NCI-H2107 treated with DMSO at 0.1 percent for 48 hours (cell line): ENCODE measurements around the gene ACAD8.
"Not testable (repeated sequence)": the region's sequence is repeated elsewhere in the genome, so short reads cannot be mapped to it uniquely, and the experiment has no call there.

Experiments
- DNase-seq: peaks from one replicate; lab custom pipeline; 2025; ENCODE audit not compliant: unreplicated experiment; lab: John Stamatoyannopoulos, UW

ACAD8 gene

GRCh38 chr11:134238956-134239355 is 14.4 kb upstream of the ACAD8 start:
- no peak for DNase-seq

GRCh38 chr11:134240592-134240991 is 12.8 kb upstream of the ACAD8 start:
- no peak for DNase-seq

- DNase-seq: no peak
Measured at GRCh38 chr11:134242376-134242775, 11.0 kb upstream of the ACAD8 start.

DNA sequence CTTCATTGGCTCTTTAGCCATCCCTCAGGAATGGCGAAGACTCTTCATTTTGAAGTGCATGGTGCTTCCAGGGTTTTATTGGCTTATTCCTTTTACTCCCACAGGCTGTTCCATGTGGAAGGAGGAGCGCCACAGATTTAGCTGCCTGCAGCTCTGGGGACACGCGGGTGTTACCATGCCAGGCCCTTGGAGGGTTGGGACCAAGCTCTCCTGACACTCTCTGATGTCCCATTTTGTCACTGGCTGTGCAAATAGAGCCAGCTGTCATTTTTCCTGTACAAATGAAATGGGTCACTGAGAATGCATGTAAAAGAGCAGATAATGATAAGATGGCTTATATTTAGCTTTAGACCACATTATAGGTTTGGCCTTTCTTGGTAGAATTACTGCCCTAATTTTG is 9.5 kb upstream of the ACAD8 start:
- DNase-seq: no peak

DNA sequence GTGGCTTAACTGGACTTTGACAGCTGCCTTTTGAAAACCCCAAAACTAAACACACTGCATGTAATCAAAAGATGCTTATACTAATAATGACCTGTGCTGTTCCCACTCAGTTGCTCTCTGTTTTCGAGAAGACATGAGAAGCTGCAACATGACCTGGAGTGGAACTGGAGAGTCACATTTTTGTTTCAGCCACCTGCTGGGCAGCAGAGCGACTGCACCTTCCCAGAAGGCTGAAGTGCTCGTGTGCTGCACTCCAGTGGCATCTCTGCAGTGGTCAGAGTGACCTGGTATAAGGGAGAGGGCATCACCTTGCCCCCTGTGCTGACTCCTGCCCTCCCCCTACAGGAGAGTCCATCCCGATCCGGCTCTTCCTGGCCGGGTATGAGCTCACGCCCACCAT is 8.8 kb upstream of the ACAD8 start:
- peak; percentile 8 for DNase-seq

- DNase-seq: no peak
Measured at GRCh38 chr11:134245434-134245833, 7.9 kb upstream of the ACAD8 start.

DNA sequence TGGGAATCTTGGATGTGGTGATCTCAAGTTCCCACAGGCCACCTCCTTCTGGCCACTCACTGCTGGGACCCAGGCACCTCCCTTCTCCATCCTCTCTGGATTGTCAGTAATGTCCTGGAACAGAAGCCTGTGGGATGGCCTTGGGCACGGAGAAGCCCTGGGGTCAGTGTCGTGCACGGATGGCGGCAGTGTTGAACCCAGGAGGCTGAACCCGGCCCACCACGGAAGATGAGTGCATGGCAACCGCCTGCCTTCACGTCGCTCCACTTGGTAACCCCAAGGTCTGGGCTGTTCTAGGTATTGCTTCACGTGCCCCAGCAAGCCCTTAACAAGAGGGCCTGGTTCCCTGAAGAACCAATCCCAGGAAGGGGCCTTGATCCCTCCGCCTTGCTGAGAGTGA is 7.3 kb upstream of the ACAD8 start:
- DNase-seq: no peak

DNA sequence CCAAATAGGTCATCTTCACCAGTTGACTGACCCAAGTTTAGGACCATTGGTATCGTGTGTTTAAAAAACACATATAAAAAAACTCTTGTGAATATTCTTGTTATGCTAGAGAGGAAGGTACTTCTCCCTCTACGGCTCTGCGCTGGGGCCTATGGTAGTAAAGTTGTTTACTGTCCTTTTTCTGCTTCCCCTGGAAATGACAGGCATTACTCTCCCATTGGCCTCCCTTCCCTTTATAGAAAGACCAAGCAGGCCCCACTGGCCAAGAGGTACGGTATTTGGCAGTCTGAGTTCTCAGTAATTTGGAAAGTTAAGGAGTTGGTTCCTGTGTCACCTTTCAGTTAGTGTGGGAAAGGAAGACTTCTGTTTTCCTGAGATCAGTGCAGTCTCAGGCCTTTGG is 6.7 kb upstream of the ACAD8 start:
- DNase-seq: no peak

GRCh38 chr11:134248910-134249480 is 4.4 kb upstream of the ACAD8 start:
- no peak for DNase-seq

GRCh38 chr11:134250246-134250645 is 3.1 kb upstream of the ACAD8 start:
- DNase-seq: no peak

- no peak for DNase-seq
Measured at GRCh38 chr11:134250675-134251074, 2.7 kb upstream of the ACAD8 start.

GRCh38 chr11:134252346-134253187 is 801 bp upstream of the ACAD8 start:
- DNase-seq: peak; percentile 90

- DNase-seq: no peak
Measured at GRCh38 chr11:134254433-134255183, 1.2 kb downstream of the ACAD8 start.

DNA sequence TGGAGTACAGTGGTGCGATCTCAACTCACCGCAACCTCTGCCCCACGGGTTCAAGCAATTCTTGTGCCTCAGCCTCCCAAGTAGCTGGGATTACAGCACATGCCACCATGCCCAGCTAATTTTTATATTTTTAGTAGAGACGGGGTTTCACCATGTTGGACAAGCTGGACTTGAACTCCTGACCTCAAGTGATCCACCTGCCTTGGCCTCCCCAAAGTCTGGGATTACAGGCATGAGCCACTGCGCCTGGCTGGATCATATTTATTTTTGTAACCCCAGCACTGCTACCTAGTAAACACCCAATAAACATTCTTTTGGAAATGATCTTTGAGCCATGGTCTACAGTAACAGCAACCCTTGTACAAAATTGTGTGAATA is 1.8 kb downstream of the ACAD8 start:
- DNase-seq: not testable (repeated sequence)

- no peak for DNase-seq
Measured at GRCh38 chr11:134257101-134257500, 3.7 kb downstream of the ACAD8 start.

DNA sequence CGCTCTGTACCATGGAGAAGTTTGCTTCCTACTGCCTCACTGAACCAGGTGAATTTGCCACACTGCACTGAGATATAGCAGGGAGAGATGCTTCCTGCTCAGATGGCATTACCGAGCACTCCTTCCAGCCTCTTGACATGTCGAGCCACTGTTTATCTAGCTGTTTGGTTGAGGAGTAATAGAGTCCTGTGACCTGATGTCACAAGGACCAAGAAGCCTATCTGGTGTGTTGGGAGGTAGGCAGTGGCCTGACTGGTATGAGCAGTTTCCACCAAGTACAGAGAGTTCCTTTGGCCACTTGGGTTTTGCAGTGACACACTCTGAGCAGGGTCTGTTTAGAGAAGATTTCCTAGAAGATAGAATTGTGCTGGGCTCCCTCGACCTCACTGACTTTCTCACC is 5.2 kb downstream of the ACAD8 start:
- DNase-seq: no peak

DNA sequence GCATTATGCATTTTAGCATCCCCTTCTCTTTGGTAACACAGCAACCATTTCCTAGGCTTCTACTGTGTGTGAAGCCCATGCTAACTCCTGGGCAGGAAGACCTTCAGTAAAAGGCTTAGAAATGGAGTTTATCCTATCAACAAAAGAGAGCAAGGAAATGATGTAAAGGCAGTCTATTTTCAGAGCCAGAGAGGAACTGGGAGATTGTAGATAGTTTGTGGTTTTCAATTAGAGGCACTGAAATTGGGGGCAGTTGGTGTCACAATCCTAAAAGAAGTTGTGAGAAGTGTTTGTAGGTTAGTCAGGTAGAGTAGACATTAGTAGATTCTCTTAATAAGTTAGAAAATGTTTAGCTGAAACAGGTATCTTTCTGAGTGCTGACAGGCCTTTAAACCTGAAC is 7.1 kb downstream of the ACAD8 start:
- no peak for DNase-seq

GRCh38 chr11:134260983-134261382 is 7.6 kb downstream of the ACAD8 start:
- DNase-seq: no peak

DNA sequence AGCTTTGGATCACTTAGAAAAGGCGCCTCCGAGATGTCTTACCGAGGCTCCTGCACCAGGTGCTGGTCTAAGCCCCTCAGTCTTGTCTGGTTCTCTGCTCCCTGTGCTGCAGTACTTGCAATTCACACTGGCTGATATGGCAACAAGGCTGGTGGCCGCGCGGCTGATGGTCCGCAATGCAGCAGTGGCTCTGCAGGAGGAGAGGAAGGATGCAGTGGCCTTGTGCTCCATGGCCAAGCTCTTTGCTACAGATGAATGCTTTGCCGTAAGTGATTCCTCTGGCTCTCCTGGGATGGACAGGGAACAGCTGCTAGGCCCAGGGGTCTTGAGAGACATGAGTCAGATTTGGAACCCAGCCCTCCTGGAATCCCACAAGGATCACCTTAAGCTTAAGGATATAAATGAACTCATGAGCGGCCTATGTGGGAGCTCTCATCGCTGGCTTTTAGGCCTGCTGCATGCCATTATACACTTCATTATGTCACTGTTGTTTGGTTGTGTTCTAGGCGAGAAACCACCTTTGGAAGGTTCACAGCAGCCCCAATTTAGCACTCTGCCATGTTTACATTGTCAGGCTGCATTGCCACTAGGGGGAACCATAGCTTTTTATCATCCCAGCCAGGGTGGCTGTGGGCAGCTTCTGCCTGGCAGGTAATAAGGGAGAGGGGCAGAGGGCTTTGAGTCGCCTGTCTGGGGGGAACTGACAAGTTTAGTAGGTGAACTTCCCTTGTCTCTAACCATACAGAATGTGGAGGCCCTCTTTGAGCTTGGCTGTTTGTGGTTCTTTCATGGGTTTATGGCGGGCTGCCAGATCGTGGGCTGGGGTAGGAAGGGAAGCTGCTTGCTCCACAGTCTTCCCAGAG is 8.5 kb downstream of the ACAD8 start:
- DNase-seq: peak; percentile 24

- no peak for DNase-seq
Measured at GRCh38 chr11:134264966-134265764, 11.8 kb downstream of the ACAD8 start.
